HUES6 (cell line): ENCODE data around the gene CAMK2A.

Source experiments
- H3K27ac ChIP-seq: 2 replicates; pipeline ENCODE4 v1.7.0; 2013; ENCODE audit warnings: low read depth, mild to moderate bottlenecking, low read length, inconsistent platforms
- H3K27me3 ChIP-seq: 2 replicates; pipeline ENCODE4 v1.6.1; 2013; ENCODE audit warnings: low read length; ENCODE audit not compliant: control insufficient read depth, insufficient read depth
- H3K36me3 ChIP-seq: 2 replicates; pipeline ENCODE4 v1.6.1; 2013; ENCODE audit warnings: low read length; ENCODE audit not compliant: control insufficient read depth, insufficient read depth
- H3K4me1 ChIP-seq: 2 replicates; pipeline ENCODE4 v1.6.1; 2013; ENCODE audit warnings: low read length; ENCODE audit not compliant: control insufficient read depth, insufficient read depth
- H3K4me3 ChIP-seq: 2 replicates; pipeline ENCODE4 v1.5.1; 2013; ENCODE audit warnings: low read depth, low read length
- H3K9ac ChIP-seq: one replicate; pipeline ENCODE4 v1.6.1; 2013; ENCODE audit warnings: mild to moderate bottlenecking, low read length
- H3K9me3 ChIP-seq: 2 replicates; pipeline ENCODE4 v1.6.1; 2013; ENCODE audit warnings: low read depth, low read length; ENCODE audit not compliant: control insufficient read depth, insufficient read depth

The CAMK2A gene

GRCh38 chr5:150323819-150324218 lies 34.2 kb upstream of the CAMK2A start:
- peaks cover 19% of the 10 kb centered on the region; the same call in 1 of the 2 replicates for H3K4me1 ChIP-seq

DNA sequence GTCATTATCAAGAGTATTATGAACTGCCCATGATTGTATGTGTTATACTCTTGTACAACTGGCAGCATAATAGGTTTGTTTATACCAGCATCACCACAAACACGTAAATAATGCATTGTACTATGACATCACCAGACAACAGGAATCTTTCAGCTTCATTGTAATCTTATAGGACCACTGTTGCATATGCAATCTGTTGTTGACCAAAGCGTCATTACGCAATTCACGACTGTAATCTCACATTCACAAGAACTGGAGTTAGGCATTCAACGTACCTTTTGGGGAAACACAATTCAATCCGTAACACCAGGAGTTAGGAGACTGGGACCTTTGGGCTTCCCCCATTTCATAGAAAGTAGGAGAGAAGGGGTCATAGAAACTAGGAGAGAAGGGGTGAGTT lies 33.5 kb upstream of the CAMK2A start:
- H3K27me3 ChIP-seq, result no peaks in the 10 kb centered on the region
- H3K9ac ChIP-seq, result no peak overlapping the region
- no peaks in the 10 kb centered on the region for H3K9me3 ChIP-seq
- peaks cover 27% of the 10 kb centered on the region; the same call in 1 of the 2 replicates for H3K4me1 ChIP-seq
- no peak overlapping the region for H3K27ac ChIP-seq
- H3K36me3 ChIP-seq, result no peaks in the 10 kb centered on the region
- H3K4me3 ChIP-seq, result no peak overlapping the region

More at GRCh38 chr5:150323819-150324218, 34.2 kb upstream of the CAMK2A start:
- H3K36me3 ChIP-seq, result no peaks in the 10 kb centered on the region
- H3K27me3 ChIP-seq, result no peaks in the 10 kb centered on the region
- no peaks in the 10 kb centered on the region for H3K9me3 ChIP-seq
- no peak overlapping the region for H3K9ac ChIP-seq
- no peak overlapping the region for H3K27ac ChIP-seq
- H3K4me3 ChIP-seq, result no peak overlapping the region

- no peak overlapping the region for H3K27ac ChIP-seq
- no peaks in the 10 kb centered on the region for H3K27me3 ChIP-seq
- peaks cover 34% of the 10 kb centered on the region; the same call in 1 of the 2 replicates for H3K4me1 ChIP-seq
- no peaks in the 10 kb centered on the region for H3K36me3 ChIP-seq
- H3K4me3 ChIP-seq, result no peak overlapping the region
- no peaks in the 10 kb centered on the region for H3K9me3 ChIP-seq
- no peak overlapping the region for H3K9ac ChIP-seq
These were observed 32.6 kb upstream of the CAMK2A start for GRCh38 chr5:150322202-150322601.

DNA sequence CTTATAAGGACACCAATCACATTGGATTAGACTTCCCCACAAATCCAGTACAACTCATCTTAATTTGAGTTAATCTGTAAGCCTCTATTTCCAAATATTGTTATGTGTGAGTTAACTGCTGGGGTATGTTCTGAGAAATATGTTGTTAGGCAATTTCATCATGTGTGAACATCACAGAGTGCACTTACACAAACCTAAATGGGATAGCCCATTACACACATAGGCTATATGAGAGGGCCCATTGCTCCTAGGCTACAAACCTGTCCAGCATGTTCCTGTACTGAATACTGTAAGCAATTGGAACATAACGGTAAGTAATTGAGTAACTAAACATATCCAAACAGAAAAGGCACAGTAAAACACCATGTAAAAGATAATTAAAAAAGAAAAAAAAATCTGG lies 32.2 kb upstream of the CAMK2A start:
- no peaks in the 10 kb centered on the region for H3K27me3 ChIP-seq
- peaks cover 35% of the 10 kb centered on the region; the same call in 1 of the 2 replicates for H3K4me1 ChIP-seq
- no peak overlapping the region for H3K4me3 ChIP-seq
- no peaks in the 10 kb centered on the region for H3K9me3 ChIP-seq
- no peaks in the 10 kb centered on the region for H3K36me3 ChIP-seq
- H3K27ac ChIP-seq, result no peak overlapping the region
- no peak overlapping the region for H3K9ac ChIP-seq

DNA sequence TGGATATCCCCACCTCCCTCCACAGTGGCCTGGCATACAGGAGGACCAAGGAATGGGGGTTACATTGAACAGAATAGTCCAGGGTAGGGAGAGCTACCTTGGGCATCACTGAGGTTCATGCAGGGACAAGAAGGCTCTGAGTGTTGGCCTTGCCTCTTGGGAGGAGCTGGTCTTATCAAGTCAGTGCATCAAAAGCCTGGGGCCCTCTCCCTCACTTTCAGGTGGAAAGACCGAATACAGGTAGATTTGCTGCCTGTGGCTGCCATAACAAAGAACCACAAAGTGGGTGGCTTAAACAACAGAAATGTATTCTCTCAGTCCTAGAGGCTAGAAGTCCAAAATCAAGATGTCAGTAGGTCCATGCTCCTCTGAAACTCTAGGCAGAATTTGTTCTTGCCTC lies 31.6 kb upstream of the CAMK2A start:
- Histone ChIP-seq H3K9me3 (no peaks in the 10 kb centered on the region), H3K27me3 (no peaks in the 10 kb centered on the region), H3K4me3 (no peak overlapping the region), H3K4me1 (peaks cover 32% of the 10 kb centered on the region; the same call in 1 of the 2 replicates), H3K27ac (no peak overlapping the region), H3K9ac (no peak overlapping the region), H3K36me3 (no peaks in the 10 kb centered on the region)

DNA sequence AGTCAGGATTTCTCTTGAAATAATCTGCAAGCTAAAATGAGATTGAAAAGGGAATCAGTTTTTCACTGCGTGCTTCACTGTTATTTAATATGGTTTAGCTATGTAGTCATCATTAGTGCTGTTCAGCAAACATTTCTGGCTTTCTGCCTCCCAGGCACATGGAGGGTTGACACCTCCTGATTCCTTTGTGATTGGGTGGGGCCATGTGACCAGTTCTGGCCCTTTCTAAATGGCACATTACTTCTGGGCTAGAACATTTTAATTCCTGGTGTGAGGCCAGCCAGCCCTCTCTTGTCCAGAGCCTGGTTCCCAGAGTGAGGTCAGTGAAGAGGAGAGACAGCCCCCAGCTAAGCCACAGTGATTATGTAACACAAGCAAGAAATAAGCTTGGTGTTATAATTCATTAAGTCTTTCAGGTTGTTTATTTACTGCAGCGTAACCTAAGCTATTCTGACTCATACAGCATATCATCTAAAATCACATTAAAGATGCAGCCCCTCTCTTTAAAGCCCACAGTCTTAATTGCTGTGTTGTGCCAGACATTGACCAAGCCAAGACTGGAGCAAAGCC lies 30.6 kb upstream of the CAMK2A start:
- H3K36me3 ChIP-seq, result no peaks in the 10 kb centered on the region
- no peak overlapping the region for H3K4me3 ChIP-seq
- H3K27ac ChIP-seq, result no peak overlapping the region
- no peaks in the 10 kb centered on the region for H3K27me3 ChIP-seq
- no peak overlapping the region for H3K9ac ChIP-seq
- H3K4me1 ChIP-seq, result peaks cover 32% of the 10 kb centered on the region; the same call in 1 of the 2 replicates
- H3K9me3 ChIP-seq, result no peaks in the 10 kb centered on the region

GRCh38 chr5:150319484-150319790 lies 29.9 kb upstream of the CAMK2A start:
- H3K9me3 ChIP-seq, result no peaks in the 10 kb centered on the region
- no peak overlapping the region for H3K27ac ChIP-seq
- H3K36me3 ChIP-seq, result no peaks in the 10 kb centered on the region
- H3K4me3 ChIP-seq, result no peak overlapping the region
- H3K9ac ChIP-seq, result peak overlapping the region; percentile 8
- H3K27me3 ChIP-seq, result no peaks in the 10 kb centered on the region
- H3K4me1 ChIP-seq, result peaks cover 32% of the 10 kb centered on the region; the same call in 1 of the 2 replicates

GRCh38 chr5:150318613-150319483 lies 29.3 kb upstream of the CAMK2A start:
- Histone ChIP-seq H3K4me1 (peaks cover 32% of the 10 kb centered on the region; the same call in 1 of the 2 replicates), H3K27ac (no peak overlapping the region), H3K9me3 (no peaks in the 10 kb centered on the region)

DNA sequence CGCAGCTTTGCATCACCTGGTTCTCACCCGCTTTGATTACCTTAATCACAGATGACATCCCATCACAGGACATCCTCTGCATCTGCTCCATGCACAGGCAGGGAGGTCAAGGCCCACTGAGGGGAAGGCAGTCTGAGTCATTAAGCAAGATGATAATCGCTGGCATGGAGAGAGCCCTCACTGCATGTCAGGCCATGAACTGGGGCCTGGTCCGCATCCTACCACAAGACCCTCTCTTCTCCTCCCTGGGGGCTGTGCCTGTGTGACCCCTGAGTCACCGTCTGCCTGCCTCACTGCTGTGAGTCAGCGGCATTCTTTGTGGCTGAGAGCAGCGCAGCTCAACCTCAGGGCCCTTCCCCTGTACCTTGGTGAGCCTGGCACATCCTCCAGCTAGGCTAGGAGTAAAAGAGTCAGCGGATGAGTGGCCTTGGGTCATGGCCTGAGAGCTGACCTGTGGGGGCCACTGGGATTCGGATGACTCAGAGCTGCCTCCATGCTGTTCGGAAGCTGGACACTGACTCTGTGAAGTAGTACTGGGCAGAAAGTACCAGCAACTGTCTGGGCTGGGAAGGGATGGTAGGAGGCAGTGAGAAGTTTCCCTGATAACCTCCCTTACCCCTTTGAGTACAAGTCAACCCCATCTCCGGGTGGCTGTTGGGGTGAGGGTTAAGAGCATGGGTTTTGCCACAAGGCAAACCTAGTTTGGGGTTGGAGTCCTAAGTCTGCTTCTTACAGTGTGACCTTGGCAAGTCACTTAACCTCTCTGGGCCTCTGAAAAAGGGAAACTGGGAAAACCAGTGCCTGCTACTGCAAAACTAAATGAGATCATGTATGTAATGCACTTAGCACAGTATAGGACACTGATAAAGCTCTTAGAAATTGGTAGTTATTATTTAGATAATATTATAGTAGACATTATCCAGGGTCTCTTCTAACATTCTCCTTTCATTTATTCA lies 27.8 kb upstream of the CAMK2A start:
- H3K27ac ChIP-seq, result no peak overlapping the region
- H3K4me3 ChIP-seq, result no peak overlapping the region
- H3K4me1 ChIP-seq, result peaks cover 32% of the 10 kb centered on the region; the same call in 1 of the 2 replicates
- H3K27me3 ChIP-seq, result no peaks in the 10 kb centered on the region
- no peaks in the 10 kb centered on the region for H3K9me3 ChIP-seq
- no peaks in the 10 kb centered on the region for H3K36me3 ChIP-seq
- peak overlapping the region; percentile 44 for H3K9ac ChIP-seq

More at GRCh38 chr5:150318613-150319483, 29.3 kb upstream of the CAMK2A start:
- H3K27me3 ChIP-seq, result no peaks in the 10 kb centered on the region
- H3K9ac ChIP-seq, result peak overlapping the region; percentile 8
- H3K36me3 ChIP-seq, result no peaks in the 10 kb centered on the region
- H3K4me3 ChIP-seq, result no peak overlapping the region

GRCh38 chr5:150316320-150316719 lies 26.7 kb upstream of the CAMK2A start:
- no peak overlapping the region for H3K4me3 ChIP-seq

More at GRCh38 chr5:150316320-150316719, 26.7 kb upstream of the CAMK2A start:
- peaks cover 32% of the 10 kb centered on the region; the same call in 1 of the 2 replicates for H3K4me1 ChIP-seq
- H3K36me3 ChIP-seq, result no peaks in the 10 kb centered on the region
- no peak overlapping the region for H3K9ac ChIP-seq
- H3K9me3 ChIP-seq, result no peaks in the 10 kb centered on the region
- H3K27ac ChIP-seq, result no peak overlapping the region
- no peaks in the 10 kb centered on the region for H3K27me3 ChIP-seq
